IMR-90 (cell line): ENCODE results near the gene OXA1L. TPM values are rescaled to one million over a fixed set of nuclear protein-coding genes. Genes with fewer than 3 reads are reported as not detected.

Experiments used
- ATAC-seq: fragments of 200-7000 bp; cut with Tn5 transposase; 2 replicates; pipeline ENCODE4 v1.9.1; 2020; ENCODE audit warnings: low read depth, mild to moderate bottlenecking, moderate library complexity
- BruUV-seq: library from RNA; stranded (reverse); fragments of 400-500 nt; replicated peaks from 2 replicates; lab custom pipeline; 2021; lab: Mats Ljungman, UMichigan
- CTCF ChIA-PET: fragments of 300-600 bp; formaldehyde crosslinking; extraction: SDS; loops from one replicate; lab custom pipeline; 2021; ENCODE audit warnings: antibody characterized with exemption; lab: Yijun Ruan, JAX
- POLR2A ChIA-PET: fragments of 300-600 bp; sonication (Branson Sonifier 250); formaldehyde crosslinking; loops from one replicate; lab custom pipeline; 2022; ENCODE audit warnings: antibody characterized with exemption; ENCODE audit not compliant: unreplicated experiment; lab: Charles Lee
- DNase-seq: peaks from one replicate; pipeline ENCODE4 v3.0.0; 2013
- H2AFZ ChIP-seq: replicated peaks from 2 replicates; pipeline ENCODE3; 2013; ENCODE audit warnings: low read length, mild to moderate bottlenecking; ENCODE audit not compliant: poor library complexity
- H2AK5ac ChIP-seq: 2 replicates; pipeline ENCODE4 v1.6.1; 2013; ENCODE audit warnings: low read depth, low read length, inconsistent platforms
- H2AK9ac ChIP-seq: replicated peaks from 2 replicates; pipeline ENCODE3; 2013; ENCODE audit warnings: mild to moderate bottlenecking, low read depth, low read length, moderate library complexity; ENCODE audit not compliant: poor library complexity
- H2BK120ac ChIP-seq: 2 replicates; pipeline ENCODE4 v1.6.1; 2013; ENCODE audit warnings: low read depth, low read length, inconsistent platforms
- H2BK15ac ChIP-seq: 3 replicates; pipeline ENCODE4 v1.6.1; 2013; ENCODE audit warnings: low read depth, low read length, inconsistent platforms
- H2BK20ac ChIP-seq: 2 replicates; pipeline ENCODE4 v1.6.1; 2013; ENCODE audit warnings: low read depth, mild to moderate bottlenecking, inconsistent platforms, low read length, moderate library complexity
- H2BK5ac ChIP-seq: 2 replicates; pipeline ENCODE4 v1.6.1; 2013; ENCODE audit warnings: mild to moderate bottlenecking, low read depth, low read length, inconsistent platforms; ENCODE audit not compliant: poor library complexity, severe bottlenecking
- H3K14ac ChIP-seq: replicated peaks from 2 replicates; pipeline ENCODE4 v1.6.1; 2013; ENCODE audit warnings: low read depth, low read length, inconsistent platforms
- H3K18ac ChIP-seq: 2 replicates; pipeline ENCODE4 v1.6.1; 2013; ENCODE audit warnings: low read depth, low read length, control low read depth
- H3K23ac ChIP-seq: 2 replicates; pipeline ENCODE4 v1.6.1; 2013; ENCODE audit warnings: low read depth, low read length, inconsistent platforms
- H3K27ac ChIP-seq: 2 replicates; pipeline ENCODE4 v1.5.1; 2013; ENCODE audit warnings: mild to moderate bottlenecking, control low read depth, low read length; ENCODE audit not compliant: insufficient read depth
- H3K27me3 ChIP-seq: 2 replicates; pipeline ENCODE4 v1.6.1; 2013; ENCODE audit warnings: low read length; ENCODE audit not compliant: control insufficient read depth, insufficient read depth
- H3K36me3 ChIP-seq: 2 replicates; pipeline ENCODE4 v1.6.1; 2013; ENCODE audit warnings: low read length, mixed read lengths; ENCODE audit not compliant: control insufficient read depth, insufficient read depth
- H3K4ac ChIP-seq: 2 replicates; pipeline ENCODE4 v1.6.1; 2013; ENCODE audit warnings: low read depth, low read length, inconsistent platforms
- H3K4me1 ChIP-seq: 2 replicates; pipeline ENCODE4 v1.6.1; 2013; ENCODE audit warnings: low read length, mixed read lengths; ENCODE audit not compliant: control insufficient read depth, insufficient read depth
- H3K4me2 ChIP-seq: 2 replicates; pipeline ENCODE4 v1.6.1; 2013; ENCODE audit warnings: low read depth, mild to moderate bottlenecking, control low read depth, low read length, moderate library complexity
- H3K4me3 ChIP-seq: 2 replicates; pipeline ENCODE4 v1.5.1; 2013; ENCODE audit warnings: low read depth, mild to moderate bottlenecking, control low read depth, low read length, moderate library complexity; ENCODE audit not compliant: insufficient read depth
- H3K56ac ChIP-seq: 2 replicates; pipeline ENCODE4 v1.6.1; 2013; ENCODE audit warnings: low read length, inconsistent platforms; ENCODE audit not compliant: insufficient read depth; ENCODE audit errors: extremely low read depth
- H3K79me1 ChIP-seq, 2 experiments: 2 replicates each; pipeline ENCODE4 v1.6.1; 2013; ENCODE audit warnings: low read length in 2 of 2, inconsistent platforms in 1 of 2, low read depth in 1 of 2
- H3K9ac ChIP-seq: 2 replicates; pipeline ENCODE4 v1.6.1; 2013; ENCODE audit warnings: low read depth, low read length, control low read depth
- H3K9me1 ChIP-seq: 2 replicates; pipeline ENCODE4 v1.6.1; 2013; ENCODE audit warnings: low read length, inconsistent platforms; ENCODE audit not compliant: insufficient read depth
- H3K9me3 ChIP-seq: 2 replicates; pipeline ENCODE4 v1.6.1; 2013; ENCODE audit warnings: low read length; ENCODE audit not compliant: control insufficient read depth, insufficient read depth
- H4K20me1 ChIP-seq: 2 replicates; pipeline ENCODE4 v1.6.1; 2013; ENCODE audit warnings: low read length, inconsistent platforms; ENCODE audit not compliant: insufficient read depth
- H4K5ac ChIP-seq: 2 replicates; pipeline ENCODE4 v1.6.1; 2013; ENCODE audit warnings: mild to moderate bottlenecking, low read depth, low read length, control low read depth
- H4K8ac ChIP-seq, 2 experiments: 2 replicates each; pipeline ENCODE4 v1.6.1; 2013; ENCODE audit warnings: low read depth in 2 of 2, low read length in 2 of 2, control low read depth in 1 of 2, inconsistent platforms in 1 of 2
- H4K91ac ChIP-seq: 2 replicates; pipeline ENCODE4 v1.6.1; 2013; ENCODE audit warnings: low read depth, low read length, inconsistent platforms; ENCODE audit not compliant: insufficient read depth
- BHLHE40 ChIP-seq: fragments of 150-350 bp; IDR thresholded peaks from 2 replicates; pipeline ENCODE4 v1.6.1; 2016; ENCODE audit warnings: mild to moderate bottlenecking, low read depth, low read length
- CEBPB ChIP-seq: IDR thresholded peaks from 2 replicates; pipeline ENCODE4 v1.6.1; 2012; ENCODE audit warnings: low read depth, low read length, improper control_type of control experiment
- CHD1 ChIP-seq: IDR thresholded peaks from 2 replicates; pipeline ENCODE4 v1.6.1; 2012; ENCODE audit warnings: low read depth, low read length, improper control_type of control experiment
- FOS ChIP-seq: fragments of 150-350 bp; IDR thresholded peaks from 2 replicates; pipeline ENCODE4 v1.6.1; 2016; ENCODE audit warnings: low read depth, low read length
- MAFK ChIP-seq: IDR thresholded peaks from 2 replicates; pipeline ENCODE4 v1.6.1; 2012; ENCODE audit warnings: low read depth, low read length, improper control_type of control experiment
- MAZ ChIP-seq: IDR thresholded peaks from 2 replicates; pipeline ENCODE4 v1.6.1; 2012; ENCODE audit warnings: low read depth, mild to moderate bottlenecking, low read length, improper control_type of control experiment, moderate library complexity, borderline replicate concordance
- MXI1 ChIP-seq: IDR thresholded peaks from 2 replicates; pipeline ENCODE4 v1.6.1; 2012; ENCODE audit warnings: low read depth, mild to moderate bottlenecking, low read length, moderate library complexity, borderline replicate concordance
- NFE2L2 ChIP-seq: fragments of 150-350 bp; IDR thresholded peaks from 2 replicates; pipeline ENCODE4 v1.6.1; 2016; ENCODE audit warnings: low read depth, mild to moderate bottlenecking, low read length
- POLR2A ChIP-seq: IDR thresholded peaks from 2 replicates; pipeline ENCODE4 v1.6.1; 2012; ENCODE audit warnings: mild to moderate bottlenecking, low read depth, low read length
- RAD21 ChIP-seq: IDR thresholded peaks from 2 replicates; pipeline ENCODE4 v1.6.1; 2012; ENCODE audit warnings: low read length, improper control_type of control experiment
- RCOR1 ChIP-seq: IDR thresholded peaks from 2 replicates; pipeline ENCODE4 v1.6.1; 2012; ENCODE audit warnings: mild to moderate bottlenecking, low read length, improper control_type of control experiment; ENCODE audit not compliant: insufficient replicate concordance
- RFX5 ChIP-seq: IDR thresholded peaks from 2 replicates; pipeline ENCODE4 v1.8.0; 2012; ENCODE audit warnings: low read depth, mild to moderate bottlenecking, low read length, moderate library complexity
- SMC3 ChIP-seq: fragments of 150-350 bp; IDR thresholded peaks from 2 replicates; pipeline ENCODE4 v1.6.1; 2016; ENCODE audit warnings: low read depth, mild to moderate bottlenecking, antibody characterized with exemption, low read length, moderate library complexity
- WGBS, 2 experiments: methylation state at CpG; one replicate each; pipeline versions ENCODE4 v1.1.5 to v1.1.7; 2013; ENCODE audit warnings: missing lambda C conversion rate in 2 of 2; ENCODE audit not compliant: insufficient read length in 1 of 2; ENCODE audit errors: extremely low coverage in 2 of 2; 5-methylcytosine and 5-hydroxymethylcytosine counted together
- dilution Hi-C: fragments of 300-500 bp; cut with HindIII; formaldehyde crosslinking; loops from one replicate; pipeline ENCODE4 v1.14.3; 2018; ENCODE audit warnings: low sequenced_read_pairs; ENCODE audit not compliant: unreplicated experiment
- in situ Hi-C: fragments of 300-500 bp; cut with MboI; formaldehyde crosslinking; loops from 3 replicates; pipeline ENCODE4 v1.14.3; 2019; ENCODE audit warnings: low sequenced_read_pairs, inconsistent platforms, mixed read lengths
- intact Hi-C: fragments of 100-400 bp; cut with micrococcal nuclease; formaldehyde crosslinking; loops from 2 replicates; pipeline ENCODE4 v1.10.0; 2022
- polyA plus RNA-seq, 3 experiments: library from polyadenylated mRNA; depleted of rRNA; stranded (reverse); fragments of >200 nt; gene quantifications; 2 replicates each; pipeline ENCODE4 v1.2.3, GENCODE V29; 2012; ENCODE audit warnings: low replicate concordance in 1 of 3
- total RNA-seq: library from RNA; depleted of rRNA; stranded (reverse); fragments of >200 nt; gene quantifications from 2 replicates; pipeline ENCODE4 v1.2.3, GENCODE V29; 2012
- TF ChIP-seq, protein P1 (sequence below): fragments of 150-350 bp; IDR thresholded peaks from 2 replicates; pipeline ENCODE4 v1.6.1; 2017; ENCODE audit warnings: mild to moderate bottlenecking, antibody characterized with exemption, low read length, low read depth
- TF ChIP-seq, protein P2 (sequence below): fragments of 150-350 bp; IDR thresholded peaks from 2 replicates; pipeline ENCODE4 v1.6.1; 2016; ENCODE audit warnings: low read depth, mild to moderate bottlenecking, low read length, moderate library complexity, borderline replicate concordance
- TF ChIP-seq, protein P3 (sequence below): conservative IDR thresholded peaks from 2 replicates; pipeline ENCODE4 v1.5.1; 2012; ENCODE audit warnings: mild to moderate bottlenecking, low read depth, low read length, improper control_type of control experiment

OXA1L gene
- total and polyA plus RNA-seq, 2 of the 4 experiments (the other 2 are of a cell fraction): 47.3 to 113 TPM

DNA sequence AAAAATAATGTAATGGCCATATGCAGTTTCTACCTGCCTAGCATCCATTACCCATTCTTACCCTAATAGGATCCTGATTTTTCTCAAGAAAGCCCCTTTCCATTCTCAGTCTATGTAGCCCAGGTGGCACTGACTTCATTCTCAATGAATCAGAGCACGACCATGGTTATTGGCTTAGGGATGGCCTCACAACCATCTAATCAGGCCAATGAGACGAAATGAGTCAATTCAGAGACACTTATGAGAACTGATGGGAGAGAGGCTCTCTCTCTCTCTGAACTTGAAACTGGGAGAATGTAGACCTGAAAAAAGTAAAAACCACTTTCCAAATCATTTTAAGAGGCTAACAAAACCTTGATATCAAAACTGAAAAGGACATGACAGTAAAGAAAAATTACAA is 45.3 kb upstream of the OXA1L start:
- Histone ChIP-seq H2BK15ac (no peak overlapping the region), H4K20me1 (no peaks in the 10 kb centered on the region), H3K27ac (no peak overlapping the region), H3K14ac (no peak overlapping the region), H4K91ac (no peak overlapping the region), H3K9me3 (no peaks in the 10 kb centered on the region), H3K23ac (no peak overlapping the region), H3K9ac (no peak overlapping the region), H3K4me3 (no peak overlapping the region), H3K4ac (no peak overlapping the region), H3K4me2 (no peak overlapping the region), H3K9me1 (no peaks in the 10 kb centered on the region), H3K79me1 (no peaks in the 10 kb centered on the region), H2AK5ac (no peak overlapping the region), H2AK9ac (no peak overlapping the region), H3K4me1 (no peaks in the 10 kb centered on the region), H3K56ac (no peak overlapping the region), H4K5ac (no peak overlapping the region), H2BK20ac (no peak overlapping the region), H2AFZ (no peak overlapping the region), H3K18ac (no peak overlapping the region), H2BK5ac (no peak overlapping the region), H3K27me3 (peaks cover 9% of the 10 kb centered on the region), H4K8ac (no peak overlapping the region), H3K36me3 (no peaks in the 10 kb centered on the region), H2BK120ac (no peak overlapping the region)
- in situ Hi-C loops (no loop called here), dilution Hi-C loops (no loop called here), intact Hi-C loops (no loop called here)
- no TSS peak for BruUV-seq
- WGBS, 2 experiments: no CpG with 5 or more reads among the region's 2 CpGs
- CTCF ChIA-PET: no interaction called here
- POLR2A ChIA-PET: no interaction called here
- DNase-seq (no peak), ATAC-seq (no peak)
- TF ChIP-seq NFE2L2 (no peak), MXI1 (no peak), BHLHE40 (no peak), CEBPB (no peak), RCOR1 (no peak), FOS (no peak), MAZ (no peak), MAFK (no peak), RAD21 (no peak), CHD1 (no peak), RFX5 (no peak), POLR2A (no peak), SMC3 (no peak)
- TF ChIP-seq, protein P1, sequence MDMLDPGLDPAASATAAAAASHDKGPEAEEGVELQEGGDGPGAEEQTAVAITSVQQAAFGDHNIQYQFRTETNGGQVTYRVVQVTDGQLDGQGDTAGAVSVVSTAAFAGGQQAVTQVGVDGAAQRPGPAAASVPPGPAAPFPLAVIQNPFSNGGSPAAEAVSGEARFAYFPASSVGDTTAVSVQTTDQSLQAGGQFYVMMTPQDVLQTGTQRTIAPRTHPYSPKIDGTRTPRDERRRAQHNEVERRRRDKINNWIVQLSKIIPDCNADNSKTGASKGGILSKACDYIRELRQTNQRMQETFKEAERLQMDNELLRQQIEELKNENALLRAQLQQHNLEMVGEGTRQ: no peak
- TF ChIP-seq, protein P2, sequence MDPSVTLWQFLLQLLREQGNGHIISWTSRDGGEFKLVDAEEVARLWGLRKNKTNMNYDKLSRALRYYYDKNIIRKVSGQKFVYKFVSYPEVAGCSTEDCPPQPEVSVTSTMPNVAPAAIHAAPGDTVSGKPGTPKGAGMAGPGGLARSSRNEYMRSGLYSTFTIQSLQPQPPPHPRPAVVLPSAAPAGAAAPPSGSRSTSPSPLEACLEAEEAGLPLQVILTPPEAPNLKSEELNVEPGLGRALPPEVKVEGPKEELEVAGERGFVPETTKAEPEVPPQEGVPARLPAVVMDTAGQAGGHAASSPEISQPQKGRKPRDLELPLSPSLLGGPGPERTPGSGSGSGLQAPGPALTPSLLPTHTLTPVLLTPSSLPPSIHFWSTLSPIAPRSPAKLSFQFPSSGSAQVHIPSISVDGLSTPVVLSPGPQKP: no peak
- TF ChIP-seq, protein P3, sequence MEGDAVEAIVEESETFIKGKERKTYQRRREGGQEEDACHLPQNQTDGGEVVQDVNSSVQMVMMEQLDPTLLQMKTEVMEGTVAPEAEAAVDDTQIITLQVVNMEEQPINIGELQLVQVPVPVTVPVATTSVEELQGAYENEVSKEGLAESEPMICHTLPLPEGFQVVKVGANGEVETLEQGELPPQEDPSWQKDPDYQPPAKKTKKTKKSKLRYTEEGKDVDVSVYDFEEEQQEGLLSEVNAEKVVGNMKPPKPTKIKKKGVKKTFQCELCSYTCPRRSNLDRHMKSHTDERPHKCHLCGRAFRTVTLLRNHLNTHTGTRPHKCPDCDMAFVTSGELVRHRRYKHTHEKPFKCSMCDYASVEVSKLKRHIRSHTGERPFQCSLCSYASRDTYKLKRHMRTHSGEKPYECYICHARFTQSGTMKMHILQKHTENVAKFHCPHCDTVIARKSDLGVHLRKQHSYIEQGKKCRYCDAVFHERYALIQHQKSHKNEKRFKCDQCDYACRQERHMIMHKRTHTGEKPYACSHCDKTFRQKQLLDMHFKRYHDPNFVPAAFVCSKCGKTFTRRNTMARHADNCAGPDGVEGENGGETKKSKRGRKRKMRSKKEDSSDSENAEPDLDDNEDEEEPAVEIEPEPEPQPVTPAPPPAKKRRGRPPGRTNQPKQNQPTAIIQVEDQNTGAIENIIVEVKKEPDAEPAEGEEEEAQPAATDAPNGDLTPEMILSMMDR: no peak
